Sigmoid colon (tissue), 7 donors: ENCODE results near the gene HOXB6. TPM values are rescaled to one million over a fixed set of nuclear protein-coding genes. Genes with fewer than 3 reads are reported as not detected.

Source experiments
- DNase-seq: peaks from one replicate; pipeline ENCODE4 v3.0.0-alpha.2; 2019
- H3K27ac ChIP-seq, 4 donors: fragments of 200-600 bp; sonication (generic); one replicate each; pipeline ENCODE4 v1.5.1; 2016 to 2019; ENCODE audit warnings: mild to moderate bottlenecking in 1 of 4
- H3K27me3 ChIP-seq, 3 donors: fragments of 200-600 bp; sonication (generic); one replicate each; pipeline ENCODE4 v1.5.1; 2019; ENCODE audit warnings: mild to moderate bottlenecking in 1 of 3
- H3K36me3 ChIP-seq, 4 donors: fragments of 200-600 bp; sonication (generic); one replicate each; pipeline ENCODE4 v1.5.1; 2016 to 2019
- H3K4me1 ChIP-seq, 4 donors: fragments of 200-600 bp; sonication (generic); one replicate each; pipeline ENCODE4 v1.5.1; 2017 to 2019
- H3K4me3 ChIP-seq, 4 donors: fragments of 200-600 bp; sonication (generic); one replicate each; pipeline ENCODE4 v1.5.1; 2017 to 2019; ENCODE audit warnings: mild to moderate bottlenecking in 2 of 4, moderate library complexity in 1 of 4
- H3K9me3 ChIP-seq, 4 donors: fragments of 200-600 bp in 3 of 4; sonication (generic) in 3 of 4; one replicate each; pipeline versions ENCODE4 v1.5.1 to v1.6.1; 2013 to 2019
- EP300 ChIP-seq, 4 donors: sonication (generic); formaldehyde crosslinking; IDR thresholded peaks; one replicate each; pipeline ENCODE4 v1.6.1; 2017; ENCODE audit warnings: antibody characterized with exemption in 4 of 4
- POLR2A ChIP-seq, 2 donors: fragments of 450-650 bp; IDR thresholded peaks; one replicate each; pipeline ENCODE4 v1.6.1; 2016; ENCODE audit warnings: antibody characterized with exemption in 2 of 2, mild to moderate bottlenecking in 2 of 2, moderate library complexity in 2 of 2
- POLR2AphosphoS5 ChIP-seq, 4 donors: sonication (generic); formaldehyde crosslinking; IDR thresholded peaks; one replicate each; pipeline ENCODE4 v1.6.1; 2017; ENCODE audit warnings: antibody characterized with exemption in 4 of 4
- WGBS, 2 donors: extraction: QIAGEN DNeasy Blood & Tissue Kit; methylation state at CpG; one replicate each; pipeline ENCODE4 v1.1.7; 2013; 5-methylcytosine and 5-hydroxymethylcytosine counted together
- intact Hi-C: fragments of 100-400 bp; cut with DNase I; formaldehyde crosslinking; loops from one replicate; pipeline ENCODE4 v1.15.1; 2023
- polyA plus RNA-seq, 3 donors: library from polyadenylated mRNA; stranded (reverse); fragments of 200-250 nt; gene quantifications; one replicate each; pipeline ENCODE4 v1.2.3, GENCODE V29; 2013
- total RNA-seq, 4 donors: library from RNA; depleted of rRNA; stranded (reverse); fragments of >200 nt; gene quantifications; one replicate each; pipeline ENCODE4 v1.1.0, GENCODE V29; 2016
- TF ChIP-seq, protein P1 (sequence below), 4 experiments: fragments of 450-650 bp in 3 of 4; fragments of 200-600 bp in 1 of 4; IDR thresholded peaks; one replicate each; pipeline ENCODE4 v1.5.1; 2016 to 2019; ENCODE audit warnings: antibody characterized with exemption in 4 of 4, mild to moderate bottlenecking in 3 of 4, moderate library complexity in 2 of 4
- donor health status: healthy with polysubstance abuse.
- donor health status: Bipolar disorder and iron deficiency.
- donor health status: healthy.

HOXB6 gene
- total and polyA plus RNA-seq, 7 donors: 6.0 to 28.5 (median 10.2) TPM

- Histone ChIP-seq H3K36me3 (peaks cover 0 to 10% (median 3%) of the 10 kb centered on the region in 4 donors), H3K27me3 (no peaks in the 10 kb centered on the region), H3K9me3 (no peaks in the 10 kb centered on the region), H3K4me1 (peaks cover 0 to 98% (median 92%) of the 10 kb centered on the region in 4 donors), H3K4me3 (peak overlapping the region in 2 of 4 donors; percentile 35 to 37), H3K27ac (peak overlapping the region; percentile 94 to 99 (median 96))
- intact Hi-C loops: no loop called here
- DNase-seq: peak; percentile 56
- WGBS, 2 donors: 85 to 88% methylated on average over 18 of the region's 18 CpGs
- no peak for TF ChIP-seq EP300 (IDR thresholded peaks at IDR 0.05)
- TF ChIP-seq POLR2AphosphoS5 (IDR thresholded peaks at IDR 0.05): no peak
Measured at GRCh38 chr17:48549914-48550501, 54.8 kb downstream of the HOXB6 start.

GRCh38 chr17:48549281-48549630, 55.5 kb downstream of the HOXB6 start:
- WGBS, 2 donors: 73 to 75% methylated on average over 3 of the region's 3 CpGs
- H3K4me1 ChIP-seq: peaks cover 0 to 97% (median 93%) of the 10 kb centered on the region in 4 donors
- intact Hi-C loops: no loop called here

GRCh38 chr17:48548523-48549280, 56.1 kb downstream of the HOXB6 start:
- TF ChIP-seq POLR2A (IDR thresholded peaks at IDR 0.05): no peak
- TF ChIP-seq, protein P1, sequence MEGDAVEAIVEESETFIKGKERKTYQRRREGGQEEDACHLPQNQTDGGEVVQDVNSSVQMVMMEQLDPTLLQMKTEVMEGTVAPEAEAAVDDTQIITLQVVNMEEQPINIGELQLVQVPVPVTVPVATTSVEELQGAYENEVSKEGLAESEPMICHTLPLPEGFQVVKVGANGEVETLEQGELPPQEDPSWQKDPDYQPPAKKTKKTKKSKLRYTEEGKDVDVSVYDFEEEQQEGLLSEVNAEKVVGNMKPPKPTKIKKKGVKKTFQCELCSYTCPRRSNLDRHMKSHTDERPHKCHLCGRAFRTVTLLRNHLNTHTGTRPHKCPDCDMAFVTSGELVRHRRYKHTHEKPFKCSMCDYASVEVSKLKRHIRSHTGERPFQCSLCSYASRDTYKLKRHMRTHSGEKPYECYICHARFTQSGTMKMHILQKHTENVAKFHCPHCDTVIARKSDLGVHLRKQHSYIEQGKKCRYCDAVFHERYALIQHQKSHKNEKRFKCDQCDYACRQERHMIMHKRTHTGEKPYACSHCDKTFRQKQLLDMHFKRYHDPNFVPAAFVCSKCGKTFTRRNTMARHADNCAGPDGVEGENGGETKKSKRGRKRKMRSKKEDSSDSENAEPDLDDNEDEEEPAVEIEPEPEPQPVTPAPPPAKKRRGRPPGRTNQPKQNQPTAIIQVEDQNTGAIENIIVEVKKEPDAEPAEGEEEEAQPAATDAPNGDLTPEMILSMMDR (IDR thresholded peaks at IDR 0.05): no peak
- TF ChIP-seq EP300 (IDR thresholded peaks at IDR 0.05): no peak
- no peak for TF ChIP-seq POLR2AphosphoS5 (IDR thresholded peaks at IDR 0.05)
- Histone ChIP-seq H3K27ac (peak overlapping the region; percentile 94 to 99 (median 96)), H3K4me3 (peak overlapping the region in 2 of 4 donors; percentile 28 to 32), H3K36me3 (peaks cover 0 to 10% (median 3%) of the 10 kb centered on the region in 4 donors), H3K27me3 (no peaks in the 10 kb centered on the region), H3K4me1 (peaks cover 0 to 91% (median 88%) of the 10 kb centered on the region in 4 donors), H3K9me3 (no peaks in the 10 kb centered on the region)
- WGBS, 2 donors: 59 to 80% methylated on average over 6 of the region's 6 CpGs
- intact Hi-C loops: no loop called here
- DNase-seq: no peak

More at GRCh38 chr17:48549281-48549630, 55.5 kb downstream of the HOXB6 start:
- H3K4me3 ChIP-seq: no peak overlapping the region
- no peaks in the 10 kb centered on the region for H3K27me3 ChIP-seq
- no peaks in the 10 kb centered on the region for H3K9me3 ChIP-seq
- peaks cover 0 to 10% (median 3%) of the 10 kb centered on the region in 4 donors for H3K36me3 ChIP-seq
- TF ChIP-seq, protein P1 (IDR thresholded peaks at IDR 0.05): no peak
- TF ChIP-seq EP300 (IDR thresholded peaks at IDR 0.05) (no peak), POLR2AphosphoS5 (IDR thresholded peaks at IDR 0.05) (no peak), POLR2A (IDR thresholded peaks at IDR 0.05) (no peak)
- peak overlapping the region; percentile 94 to 99 (median 96) for H3K27ac ChIP-seq
- DNase-seq: no peak

GRCh38 chr17:48547808-48548522, 56.8 kb downstream of the HOXB6 start:
- peaks cover 0 to 84% (median 81%) of the 10 kb centered on the region in 4 donors for H3K4me1 ChIP-seq
- 45 to 77% methylated on average over 24 of the region's 24 CpGs for WGBS, 2 donors
- peak; percentile 81 for DNase-seq
- intact Hi-C loops: no loop called here
- TF ChIP-seq POLR2AphosphoS5 (IDR thresholded peaks at IDR 0.05): peak in 1 of 4 donors; percentile 32
- TF ChIP-seq, protein P1 (IDR thresholded peaks at IDR 0.05): no peak
- H3K27me3 ChIP-seq: no peaks in the 10 kb centered on the region
- H3K9me3 ChIP-seq: no peaks in the 10 kb centered on the region
- peak overlapping the region; percentile 94 to 99 (median 96) for H3K27ac ChIP-seq
- peak overlapping the region; percentile 6 to 34 (median 30) for H3K4me3 ChIP-seq
- H3K36me3 ChIP-seq: peaks cover 0 to 15% (median 3%) of the 10 kb centered on the region in 4 donors
